ENCODE results near the gene MCF2L. TPM values are rescaled to one million over a fixed set of nuclear protein-coding genes. Genes with fewer than 3 reads are reported as not detected.

MCF2L gene
- total RNA-seq, 1 experiment from 2014 or later: not detected

DNA sequence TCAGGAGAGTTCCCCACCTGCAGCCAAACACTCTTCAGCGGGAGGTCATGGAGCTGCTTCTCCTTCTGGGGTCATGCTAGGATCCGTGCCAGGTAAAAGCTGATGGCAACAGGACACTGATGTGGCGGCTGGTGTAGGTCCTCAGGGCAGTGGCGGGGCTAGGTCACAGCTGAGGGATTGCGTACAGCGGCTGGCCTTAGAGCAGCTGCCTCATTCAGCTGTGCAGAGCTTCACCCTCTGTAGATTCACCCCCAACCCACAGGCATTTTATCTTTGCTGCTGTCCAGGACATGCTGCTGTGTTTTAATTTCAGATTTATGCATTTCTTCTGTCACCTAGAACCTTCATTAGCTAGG, 2.3 kb downstream of the MCF2L start:
- DNase-seq: no peak

DNA sequence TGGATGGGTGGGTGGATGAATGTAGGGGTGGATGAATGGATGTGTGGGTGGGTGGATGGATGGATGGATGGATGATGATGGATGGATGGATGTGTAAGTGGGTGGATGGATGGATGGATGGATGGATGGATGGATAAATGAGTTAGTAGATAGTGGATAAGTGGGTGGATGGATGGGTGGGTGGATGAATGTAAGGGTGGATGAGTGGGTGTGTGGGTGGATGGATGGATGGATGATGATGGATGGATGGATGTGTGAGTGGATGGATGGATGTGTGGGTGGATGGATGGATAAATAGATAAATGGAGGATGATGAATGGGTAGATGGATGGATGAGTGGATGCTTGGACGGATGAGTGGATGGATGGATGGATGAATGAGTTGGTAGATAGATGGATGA, 3.2 kb downstream of the MCF2L start:
- no peak overlapping the region for H3K4me3 ChIP-seq (ENCODE audit: low read length)
- H2AFZ ChIP-seq (ENCODE audit: low read length): no peak overlapping the region
- H4K20me1 ChIP-seq (ENCODE audit: insufficient read depth, low read depth, low read length): no peaks in the 10 kb centered on the region
- no peak overlapping the region for H3K27ac ChIP-seq (ENCODE audit: low read length)
- no peaks in the 10 kb centered on the region for H3K27me3 ChIP-seq (ENCODE audit: low read length)
- H3K9me3 ChIP-seq (ENCODE audit: low read length): no peaks in the 10 kb centered on the region
- no peaks in the 10 kb centered on the region for H3K36me3 ChIP-seq (ENCODE audit: insufficient read depth, low read length)
- DNase-seq: no peak
- H3K9me2 ChIP-seq (replicated peaks; ENCODE audit: insufficient read depth, low read length): no peaks in the 10 kb centered on the region
- no peaks in the 10 kb centered on the region for H3K79me2 ChIP-seq (ENCODE audit: low read length)
- H3K4me1 ChIP-seq (ENCODE audit: low read length): no peaks in the 10 kb centered on the region
- H3K9ac ChIP-seq (ENCODE audit: low read length): no peak overlapping the region
- H3K4me2 ChIP-seq (ENCODE audit: low read depth, low read length, poor library complexity, severe bottlenecking): no peak overlapping the region

More for the DNA sequence above, 2.3 kb downstream of the MCF2L start:
- Histone ChIP-seq H3K27me3 (ENCODE audit: low read length) (no peaks in the 10 kb centered on the region), H2AFZ (ENCODE audit: low read length) (no peak overlapping the region), H3K9me2 (replicated peaks; ENCODE audit: insufficient read depth, low read length) (no peaks in the 10 kb centered on the region), H4K20me1 (ENCODE audit: insufficient read depth, low read depth, low read length) (no peaks in the 10 kb centered on the region), H3K79me2 (ENCODE audit: low read length) (no peaks in the 10 kb centered on the region), H3K9ac (ENCODE audit: low read length) (no peak overlapping the region), H3K4me1 (ENCODE audit: low read length) (no peaks in the 10 kb centered on the region), H3K27ac (ENCODE audit: low read length) (no peak overlapping the region), H3K9me3 (ENCODE audit: low read length) (no peaks in the 10 kb centered on the region), H3K4me3 (ENCODE audit: low read length) (no peak overlapping the region), H3K36me3 (ENCODE audit: insufficient read depth, low read length) (no peaks in the 10 kb centered on the region), H3K4me2 (ENCODE audit: low read depth, low read length, poor library complexity, severe bottlenecking) (no peak overlapping the region)

DNA sequence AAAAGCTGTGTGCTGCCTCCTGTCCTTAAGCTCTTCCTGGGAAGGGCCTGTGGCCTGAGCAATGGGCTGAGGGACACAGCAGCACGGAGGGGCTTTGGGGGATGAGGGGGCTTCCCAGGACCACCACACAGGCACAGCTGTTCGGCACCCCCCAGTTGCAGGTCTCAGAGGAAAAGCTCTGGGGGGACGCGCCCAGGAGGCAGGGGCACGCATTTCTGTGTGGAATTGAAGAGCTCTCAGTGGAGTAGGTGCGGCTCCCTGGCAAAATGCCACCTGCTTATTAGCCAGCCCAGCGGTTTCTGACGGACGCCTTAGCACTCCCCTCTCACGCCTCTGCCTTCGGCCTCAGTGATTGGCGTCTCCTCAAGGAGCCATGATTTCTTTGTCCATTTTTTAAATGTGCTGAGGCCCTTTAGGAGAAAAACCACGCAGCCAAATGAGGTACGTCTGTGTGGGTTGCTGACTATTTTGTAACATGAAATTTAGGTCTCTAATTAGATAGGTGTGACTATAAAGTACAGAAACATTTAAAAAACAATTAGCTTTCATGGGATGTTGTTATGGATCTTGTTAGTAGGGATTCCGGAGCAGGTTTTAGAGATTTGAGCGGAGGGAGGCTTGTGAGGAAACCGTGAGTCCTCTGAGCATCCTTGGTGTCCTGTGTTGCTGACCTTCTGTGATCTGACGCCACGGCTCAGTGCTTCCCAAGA, 4.0 kb downstream of the MCF2L start:
- no peaks in the 10 kb centered on the region for H3K27me3 ChIP-seq (ENCODE audit: low read length)
- H2AFZ ChIP-seq (ENCODE audit: low read length): no peak overlapping the region
- H4K20me1 ChIP-seq (ENCODE audit: insufficient read depth, low read depth, low read length): no peaks in the 10 kb centered on the region
- no peak overlapping the region for H3K4me3 ChIP-seq (ENCODE audit: low read length)
- H3K27ac ChIP-seq (ENCODE audit: low read length): no peak overlapping the region
- H3K79me2 ChIP-seq (ENCODE audit: low read length): no peaks in the 10 kb centered on the region
- no peaks in the 10 kb centered on the region for H3K4me1 ChIP-seq (ENCODE audit: low read length)
- no peak overlapping the region for H3K9ac ChIP-seq (ENCODE audit: low read length)
- no peak for DNase-seq
- H3K36me3 ChIP-seq (ENCODE audit: insufficient read depth, low read length): no peaks in the 10 kb centered on the region
- H3K4me2 ChIP-seq (ENCODE audit: low read depth, low read length, poor library complexity, severe bottlenecking): no peak overlapping the region
- no peaks in the 10 kb centered on the region for H3K9me2 ChIP-seq (replicated peaks; ENCODE audit: insufficient read depth, low read length)
- no peaks in the 10 kb centered on the region for H3K9me3 ChIP-seq (ENCODE audit: low read length)

DNA sequence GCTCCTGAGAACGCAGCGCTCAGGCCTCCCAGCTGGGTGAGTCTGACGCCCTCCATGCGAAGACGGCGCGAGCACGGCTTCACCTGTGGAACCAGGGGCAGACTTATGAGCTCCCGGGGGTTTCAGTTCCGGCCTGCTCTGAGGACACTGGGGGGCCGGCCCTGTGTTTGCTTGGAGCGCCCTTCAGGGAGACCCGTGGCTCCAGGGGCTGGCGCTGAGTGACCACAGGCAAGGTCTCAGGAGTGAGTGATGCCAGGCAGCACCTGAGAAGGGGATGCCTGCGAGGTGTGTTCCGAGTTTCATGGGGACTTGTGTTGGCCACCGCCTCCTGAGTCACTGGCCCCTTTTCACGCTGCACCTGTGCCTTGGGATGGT, 4.5 kb downstream of the MCF2L start:
- Histone ChIP-seq H3K9me2 (replicated peaks; ENCODE audit: insufficient read depth, low read length) (no peaks in the 10 kb centered on the region), H3K27ac (ENCODE audit: low read length) (no peak overlapping the region), H3K79me2 (ENCODE audit: low read length) (no peaks in the 10 kb centered on the region), H3K27me3 (ENCODE audit: low read length) (no peaks in the 10 kb centered on the region), H3K9me3 (ENCODE audit: low read length) (no peaks in the 10 kb centered on the region), H3K9ac (ENCODE audit: low read length) (no peak overlapping the region), H2AFZ (ENCODE audit: low read length) (no peak overlapping the region), H3K36me3 (ENCODE audit: insufficient read depth, low read length) (no peaks in the 10 kb centered on the region), H3K4me3 (ENCODE audit: low read length) (no peak overlapping the region), H3K4me1 (ENCODE audit: low read length) (no peaks in the 10 kb centered on the region), H3K4me2 (ENCODE audit: low read depth, low read length, poor library complexity, severe bottlenecking) (no peak overlapping the region), H4K20me1 (ENCODE audit: insufficient read depth, low read depth, low read length) (no peaks in the 10 kb centered on the region)
- no peak for DNase-seq

DNA sequence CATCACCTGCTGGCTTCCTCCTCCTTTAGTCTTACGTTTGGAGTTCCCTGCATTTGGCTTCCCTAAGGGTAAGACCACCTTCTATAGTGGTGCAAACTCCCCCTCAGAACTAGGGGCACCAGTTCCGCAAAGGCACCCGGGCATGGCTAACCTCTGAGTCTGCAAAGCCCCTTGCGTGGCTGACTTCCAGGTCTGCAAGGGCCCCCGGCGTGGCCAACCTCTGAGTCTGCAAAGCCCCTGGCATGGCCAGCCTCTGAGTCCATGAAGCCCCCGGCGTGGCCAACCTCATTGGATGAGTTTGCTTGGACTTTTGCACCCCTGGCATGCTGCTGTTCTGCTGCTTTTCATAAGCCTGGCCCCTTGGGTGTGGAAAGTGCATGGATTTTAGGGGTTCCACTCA, 5.1 kb downstream of the MCF2L start:
- Histone ChIP-seq H3K9me3 (ENCODE audit: low read length) (no peaks in the 10 kb centered on the region), H4K20me1 (ENCODE audit: insufficient read depth, low read depth, low read length) (no peaks in the 10 kb centered on the region), H2AFZ (ENCODE audit: low read length) (no peak overlapping the region), H3K4me2 (ENCODE audit: low read depth, low read length, poor library complexity, severe bottlenecking) (no peak overlapping the region), H3K27ac (ENCODE audit: low read length) (no peak overlapping the region), H3K4me3 (ENCODE audit: low read length) (no peak overlapping the region), H3K27me3 (ENCODE audit: low read length) (no peaks in the 10 kb centered on the region), H3K9ac (ENCODE audit: low read length) (no peak overlapping the region), H3K36me3 (ENCODE audit: insufficient read depth, low read length) (no peaks in the 10 kb centered on the region), H3K79me2 (ENCODE audit: low read length) (no peaks in the 10 kb centered on the region), H3K4me1 (ENCODE audit: low read length) (no peaks in the 10 kb centered on the region), H3K9me2 (replicated peaks; ENCODE audit: insufficient read depth, low read length) (no peaks in the 10 kb centered on the region)
- DNase-seq: no peak

DNA sequence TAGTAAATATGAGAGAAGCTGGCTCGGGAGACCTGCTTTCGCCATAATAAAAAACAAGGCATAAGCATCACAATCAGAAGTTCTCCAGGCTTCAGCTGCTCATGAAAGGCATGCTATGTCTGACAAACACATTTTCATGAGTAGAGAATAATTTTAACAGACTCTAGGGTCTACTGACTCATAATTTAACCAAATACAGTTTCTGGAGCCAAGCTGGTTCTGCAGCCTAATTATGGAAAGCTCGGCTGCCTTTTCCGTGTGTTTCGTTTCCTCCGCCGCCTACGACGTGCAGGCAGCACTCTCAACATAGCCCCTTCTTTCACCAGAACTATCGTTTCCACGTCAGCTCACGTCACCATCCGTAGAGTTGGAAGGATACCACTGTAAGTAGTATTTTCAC, 5.7 kb downstream of the MCF2L start:
- Histone ChIP-seq H3K4me2 (ENCODE audit: low read depth, low read length, poor library complexity, severe bottlenecking) (no peak overlapping the region), H3K36me3 (ENCODE audit: insufficient read depth, low read length) (no peaks in the 10 kb centered on the region), H3K4me1 (ENCODE audit: low read length) (no peaks in the 10 kb centered on the region), H3K79me2 (ENCODE audit: low read length) (no peaks in the 10 kb centered on the region), H3K9me3 (ENCODE audit: low read length) (no peaks in the 10 kb centered on the region), H3K9ac (ENCODE audit: low read length) (no peak overlapping the region), H3K27me3 (ENCODE audit: low read length) (no peaks in the 10 kb centered on the region), H2AFZ (ENCODE audit: low read length) (no peak overlapping the region), H3K9me2 (replicated peaks; ENCODE audit: insufficient read depth, low read length) (no peaks in the 10 kb centered on the region), H3K4me3 (ENCODE audit: low read length) (no peak overlapping the region), H4K20me1 (ENCODE audit: insufficient read depth, low read depth, low read length) (no peaks in the 10 kb centered on the region), H3K27ac (ENCODE audit: low read length) (no peak overlapping the region)
- no peak for DNase-seq

DNA sequence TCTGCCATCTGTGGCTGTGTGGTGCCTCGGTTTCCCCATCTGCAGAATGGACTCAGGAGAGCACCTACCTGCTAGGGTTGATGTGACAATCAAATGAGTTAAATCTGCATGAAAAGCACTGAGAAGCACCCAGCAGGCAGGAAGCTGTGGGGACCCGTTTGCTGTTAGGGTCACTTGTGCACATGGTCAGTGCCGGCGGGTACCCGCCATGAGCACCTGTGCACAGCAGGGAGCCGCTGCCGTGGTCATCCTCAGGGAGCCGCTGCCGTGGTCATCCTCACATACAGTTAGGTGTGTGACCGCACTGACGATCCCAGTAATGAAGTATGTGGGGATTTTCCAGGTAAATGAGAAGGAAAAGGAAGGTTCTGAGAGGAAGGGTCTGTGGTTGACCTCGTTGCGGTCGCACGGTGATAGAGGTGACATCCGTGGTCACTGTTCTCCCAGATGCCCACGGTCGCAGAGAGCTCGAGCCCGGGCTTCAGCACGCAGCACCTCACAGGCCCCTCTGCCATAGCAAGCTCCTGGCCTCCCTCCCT, 6.5 kb downstream of the MCF2L start:
- no peaks in the 10 kb centered on the region for H3K27me3 ChIP-seq (ENCODE audit: low read length)
- H4K20me1 ChIP-seq (ENCODE audit: insufficient read depth, low read depth, low read length): no peaks in the 10 kb centered on the region
- no peak overlapping the region for H3K9ac ChIP-seq (ENCODE audit: low read length)
- no peaks in the 10 kb centered on the region for H3K9me3 ChIP-seq (ENCODE audit: low read length)
- no peaks in the 10 kb centered on the region for H3K36me3 ChIP-seq (ENCODE audit: insufficient read depth, low read length)
- DNase-seq: no peak
- H2AFZ ChIP-seq (ENCODE audit: low read length): no peak overlapping the region
- H3K9me2 ChIP-seq (replicated peaks; ENCODE audit: insufficient read depth, low read length): no peaks in the 10 kb centered on the region
- H3K4me3 ChIP-seq (ENCODE audit: low read length): no peak overlapping the region
- no peaks in the 10 kb centered on the region for H3K4me1 ChIP-seq (ENCODE audit: low read length)
- no peak overlapping the region for H3K4me2 ChIP-seq (ENCODE audit: low read depth, low read length, poor library complexity, severe bottlenecking)
- H3K27ac ChIP-seq (ENCODE audit: low read length): no peak overlapping the region
- no peaks in the 10 kb centered on the region for H3K79me2 ChIP-seq (ENCODE audit: low read length)

DNA sequence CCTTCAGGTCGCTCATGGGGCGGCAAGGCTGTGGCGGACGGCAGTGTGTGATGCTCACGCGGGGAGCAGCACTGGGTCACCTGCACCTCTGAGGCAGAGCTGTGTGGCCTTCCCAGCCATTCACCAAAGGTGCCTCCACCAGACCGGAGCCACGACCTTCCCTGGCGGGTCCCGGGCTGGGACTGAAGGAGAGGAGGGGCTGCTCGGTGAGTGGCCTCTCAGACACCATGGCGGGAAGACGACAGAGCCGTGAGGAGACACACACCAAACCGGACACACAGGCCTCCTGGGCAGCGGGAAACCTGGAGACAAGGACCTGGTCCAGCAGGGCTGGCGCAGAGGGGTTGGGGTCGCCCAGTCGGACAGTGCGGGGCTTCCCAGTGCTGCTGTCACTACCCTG, 7.5 kb downstream of the MCF2L start:
- H3K9me3 ChIP-seq (ENCODE audit: low read length): no peaks in the 10 kb centered on the region
- H4K20me1 ChIP-seq (ENCODE audit: insufficient read depth, low read depth, low read length): no peaks in the 10 kb centered on the region
- no peak overlapping the region for H3K4me3 ChIP-seq (ENCODE audit: low read length)
- no peaks in the 10 kb centered on the region for H3K79me2 ChIP-seq (ENCODE audit: low read length)
- no peak overlapping the region for H3K9ac ChIP-seq (ENCODE audit: low read length)
- no peaks in the 10 kb centered on the region for H3K36me3 ChIP-seq (ENCODE audit: insufficient read depth, low read length)
- no peak overlapping the region for H2AFZ ChIP-seq (ENCODE audit: low read length)
- DNase-seq: no peak
- H3K4me2 ChIP-seq (ENCODE audit: low read depth, low read length, poor library complexity, severe bottlenecking): no peak overlapping the region
- no peaks in the 10 kb centered on the region for H3K27me3 ChIP-seq (ENCODE audit: low read length)
- H3K4me1 ChIP-seq (ENCODE audit: low read length): no peaks in the 10 kb centered on the region
- no peak overlapping the region for H3K27ac ChIP-seq (ENCODE audit: low read length)
- H3K9me2 ChIP-seq (replicated peaks; ENCODE audit: insufficient read depth, low read length): no peaks in the 10 kb centered on the region

Data from Karpas-422 (cell line).